ENCODE measurements around the gene PDE2A.

PDE2A gene

GRCh38 chr11:72676861-72677341 lies 2.7 kb upstream of the PDE2A start:
- Histone ChIP-seq H3K36me3 (ENCODE audit: control insufficient read depth in 5 of 5, insufficient read depth in 5 of 5, low read length in 5 of 5) (no peaks in the 10 kb centered on the region), H3K9ac (ENCODE audit: low read length in 5 of 5) (no peak overlapping the region), H3K4me1 (ENCODE audit: control insufficient read depth in 5 of 5, insufficient read depth in 5 of 5, low read length in 5 of 5) (peaks cover 0 to 8% (median 0%) of the 10 kb centered on the region in 5 donors), H3K4me3 (ENCODE audit: low read depth in 1 of 5, low read length in 5 of 5) (no peak overlapping the region), H3K27ac (ENCODE audit: low read depth, low read length) (no peak overlapping the region), H3K9me3 (ENCODE audit: control insufficient read depth in 5 of 5, low read length in 5 of 5) (no peaks in the 10 kb centered on the region), H3K27me3 (ENCODE audit: control insufficient read depth in 5 of 5, insufficient read depth in 4 of 5, low read length in 5 of 5) (peaks cover 39 to 71% (median 54%) of the 10 kb centered on the region in 5 donors)

GRCh38 chr11:72675221-72675620 lies 999 bp upstream of the PDE2A start:
- H3K9ac ChIP-seq (ENCODE audit: low read length in 5 of 5), result no peak overlapping the region
- H3K27ac ChIP-seq (ENCODE audit: low read depth, low read length), result no peak overlapping the region
- H3K27me3 ChIP-seq (ENCODE audit: control insufficient read depth in 5 of 5, insufficient read depth in 4 of 5, low read length in 5 of 5), result peaks cover 42 to 81% (median 56%) of the 10 kb centered on the region in 5 donors

GRCh38 chr11:72673284-72673942 lies 809 bp downstream of the PDE2A start:
- Histone ChIP-seq H3K27me3 (ENCODE audit: control insufficient read depth in 5 of 5, insufficient read depth in 4 of 5, low read length in 5 of 5) (peaks cover 44 to 73% (median 47%) of the 10 kb centered on the region in 5 donors), H3K4me3 (ENCODE audit: low read depth in 1 of 5, low read length in 5 of 5) (no peak overlapping the region)

More at GRCh38 chr11:72675221-72675620, 999 bp upstream of the PDE2A start:
- no peaks in the 10 kb centered on the region for H3K9me3 ChIP-seq (ENCODE audit: control insufficient read depth in 5 of 5, low read length in 5 of 5)
- H3K36me3 ChIP-seq (ENCODE audit: control insufficient read depth in 5 of 5, insufficient read depth in 5 of 5, low read length in 5 of 5), result no peaks in the 10 kb centered on the region
- peaks cover 0 to 5% (median 0%) of the 10 kb centered on the region in 5 donors for H3K4me1 ChIP-seq (ENCODE audit: control insufficient read depth in 5 of 5, insufficient read depth in 5 of 5, low read length in 5 of 5)
- H3K4me3 ChIP-seq (ENCODE audit: low read depth in 1 of 5, low read length in 5 of 5), result no peak overlapping the region

GRCh38 chr11:72672597-72673238 lies 1.5 kb downstream of the PDE2A start:
- Histone ChIP-seq H3K9ac (ENCODE audit: low read length in 5 of 5) (no peak overlapping the region), H3K27me3 (ENCODE audit: control insufficient read depth in 5 of 5, insufficient read depth in 4 of 5, low read length in 5 of 5) (peaks cover 39 to 69% (median 47%) of the 10 kb centered on the region in 5 donors), H3K36me3 (ENCODE audit: control insufficient read depth in 5 of 5, insufficient read depth in 5 of 5, low read length in 5 of 5) (no peaks in the 10 kb centered on the region), H3K4me1 (ENCODE audit: control insufficient read depth in 5 of 5, insufficient read depth in 5 of 5, low read length in 5 of 5) (peaks cover 0 to 5% (median 0%) of the 10 kb centered on the region in 5 donors), H3K4me3 (ENCODE audit: low read depth in 1 of 5, low read length in 5 of 5) (no peak overlapping the region), H3K9me3 (ENCODE audit: control insufficient read depth in 5 of 5, low read length in 5 of 5) (peaks cover 3 to 8% (median 4%) of the 10 kb centered on the region in 5 donors), H3K27ac (ENCODE audit: low read depth, low read length) (no peak overlapping the region)

More at GRCh38 chr11:72673284-72673942, 809 bp downstream of the PDE2A start:
- Histone ChIP-seq H3K9me3 (ENCODE audit: control insufficient read depth in 5 of 5, low read length in 5 of 5) (peaks cover 0 to under 1% (median 0%) of the 10 kb centered on the region in 5 donors), H3K4me1 (ENCODE audit: control insufficient read depth in 5 of 5, insufficient read depth in 5 of 5, low read length in 5 of 5) (peaks cover 0 to 5% (median 0%) of the 10 kb centered on the region in 5 donors), H3K27ac (ENCODE audit: low read depth, low read length) (no peak overlapping the region), H3K9ac (ENCODE audit: low read length in 5 of 5) (no peak overlapping the region), H3K36me3 (ENCODE audit: control insufficient read depth in 5 of 5, insufficient read depth in 5 of 5, low read length in 5 of 5) (no peaks in the 10 kb centered on the region)

GRCh38 chr11:72671152-72672099 lies 2.8 kb downstream of the PDE2A start:
- Histone ChIP-seq H3K27me3 (ENCODE audit: control insufficient read depth in 5 of 5, insufficient read depth in 4 of 5, low read length in 5 of 5) (peaks cover 39 to 60% (median 47%) of the 10 kb centered on the region in 5 donors), H3K9ac (ENCODE audit: low read length in 5 of 5) (no peak overlapping the region), H3K4me3 (ENCODE audit: low read depth in 1 of 5, low read length in 5 of 5) (no peak overlapping the region), H3K9me3 (ENCODE audit: control insufficient read depth in 5 of 5, low read length in 5 of 5) (peaks cover 8 to 13% (median 9%) of the 10 kb centered on the region in 5 donors), H3K4me1 (ENCODE audit: control insufficient read depth in 5 of 5, insufficient read depth in 5 of 5, low read length in 5 of 5) (no peaks in the 10 kb centered on the region), H3K27ac (ENCODE audit: low read depth, low read length) (no peak overlapping the region), H3K36me3 (ENCODE audit: control insufficient read depth in 5 of 5, insufficient read depth in 5 of 5, low read length in 5 of 5) (no peaks in the 10 kb centered on the region)

- Histone ChIP-seq H3K27ac (ENCODE audit: low read depth, low read length) (no peak overlapping the region), H3K9me3 (ENCODE audit: control insufficient read depth in 5 of 5, low read length in 5 of 5) (peaks cover 8 to 13% (median 9%) of the 10 kb centered on the region in 5 donors), H3K27me3 (ENCODE audit: control insufficient read depth in 5 of 5, insufficient read depth in 4 of 5, low read length in 5 of 5) (peaks cover 32 to 51% (median 36%) of the 10 kb centered on the region in 5 donors), H3K9ac (ENCODE audit: low read length in 5 of 5) (no peak overlapping the region), H3K4me3 (ENCODE audit: low read depth in 1 of 5, low read length in 5 of 5) (no peak overlapping the region), H3K36me3 (ENCODE audit: control insufficient read depth in 5 of 5, insufficient read depth in 5 of 5, low read length in 5 of 5) (no peaks in the 10 kb centered on the region), H3K4me1 (ENCODE audit: control insufficient read depth in 5 of 5, insufficient read depth in 5 of 5, low read length in 5 of 5) (no peaks in the 10 kb centered on the region)
These were observed 4.2 kb downstream of the PDE2A start for GRCh38 chr11:72670041-72670440.

GRCh38 chr11:72669527-72669926 lies 4.7 kb downstream of the PDE2A start:
- Histone ChIP-seq H3K36me3 (ENCODE audit: control insufficient read depth in 5 of 5, insufficient read depth in 5 of 5, low read length in 5 of 5) (no peaks in the 10 kb centered on the region), H3K4me1 (ENCODE audit: control insufficient read depth in 5 of 5, insufficient read depth in 5 of 5, low read length in 5 of 5) (no peaks in the 10 kb centered on the region), H3K27me3 (ENCODE audit: control insufficient read depth in 5 of 5, insufficient read depth in 4 of 5, low read length in 5 of 5) (peaks cover 26 to 47% (median 31%) of the 10 kb centered on the region in 5 donors), H3K4me3 (ENCODE audit: low read depth in 1 of 5, low read length in 5 of 5) (no peak overlapping the region), H3K9ac (ENCODE audit: low read length in 5 of 5) (no peak overlapping the region), H3K27ac (ENCODE audit: low read depth, low read length) (no peak overlapping the region), H3K9me3 (ENCODE audit: control insufficient read depth in 5 of 5, low read length in 5 of 5) (peaks cover 8 to 13% (median 9%) of the 10 kb centered on the region in 5 donors)

- H3K4me3 ChIP-seq (ENCODE audit: low read depth in 1 of 5, low read length in 5 of 5), result no peak overlapping the region
- H3K4me1 ChIP-seq (ENCODE audit: control insufficient read depth in 5 of 5, insufficient read depth in 5 of 5, low read length in 5 of 5), result no peaks in the 10 kb centered on the region
- peaks cover 8 to 13% (median 9%) of the 10 kb centered on the region in 5 donors for H3K9me3 ChIP-seq (ENCODE audit: control insufficient read depth in 5 of 5, low read length in 5 of 5)
- peaks cover 21 to 45% (median 26%) of the 10 kb centered on the region in 5 donors for H3K27me3 ChIP-seq (ENCODE audit: control insufficient read depth in 5 of 5, insufficient read depth in 4 of 5, low read length in 5 of 5)
- H3K36me3 ChIP-seq (ENCODE audit: control insufficient read depth in 5 of 5, insufficient read depth in 5 of 5, low read length in 5 of 5), result no peaks in the 10 kb centered on the region
- H3K27ac ChIP-seq (ENCODE audit: low read depth, low read length), result no peak overlapping the region
- no peak overlapping the region for H3K9ac ChIP-seq (ENCODE audit: low read length in 5 of 5)
These were observed 5.4 kb downstream of the PDE2A start for GRCh38 chr11:72668629-72669347.

GRCh38 chr11:72665911-72666472 lies 8.2 kb downstream of the PDE2A start:
- Histone ChIP-seq H3K4me3 (ENCODE audit: low read depth in 1 of 5, low read length in 5 of 5) (no peak overlapping the region), H3K9me3 (ENCODE audit: control insufficient read depth in 5 of 5, low read length in 5 of 5) (peaks cover 8 to 13% (median 9%) of the 10 kb centered on the region in 5 donors), H3K9ac (ENCODE audit: low read length in 5 of 5) (no peak overlapping the region), H3K27me3 (ENCODE audit: control insufficient read depth in 5 of 5, insufficient read depth in 4 of 5, low read length in 5 of 5) (peaks cover 9 to 32% (median 17%) of the 10 kb centered on the region in 5 donors), H3K27ac (ENCODE audit: low read depth, low read length) (no peak overlapping the region), H3K36me3 (ENCODE audit: control insufficient read depth in 5 of 5, insufficient read depth in 5 of 5, low read length in 5 of 5) (no peaks in the 10 kb centered on the region), H3K4me1 (ENCODE audit: control insufficient read depth in 5 of 5, insufficient read depth in 5 of 5, low read length in 5 of 5) (no peaks in the 10 kb centered on the region)
